Measurements from ENCODE around the gene OVCA2.

OVCA2 gene

GRCh38 chr17:2042390-2042847 lies 597 bp downstream of the OVCA2 start:
- H3K4me3 ChIP-seq (ENCODE audit: low read depth, low read length): peak overlapping the region; percentile 80
- peak; percentile 46 for DNase-seq (ENCODE audit: low read depth, low spot score)
- TF ChIP-seq CTCF (IDR thresholded peaks at IDR 0.05; ENCODE audit: low read depth, low read length): peak; percentile 58
- in situ Hi-C loops (cut with HindIII; ENCODE audit: low sequenced_read_pairs): loop anchor here (25.0 kb wide), 1 partner anchor 130 kb away; no protein-coding TSS in a partner anchor

GRCh38 chr17:2042933-2043332 lies 1.1 kb downstream of the OVCA2 start:
- in situ Hi-C loops (cut with HindIII; ENCODE audit: low sequenced_read_pairs): loop anchor here (25.0 kb wide), 1 partner anchor 131 kb away; no protein-coding TSS in a partner anchor
- H3K4me3 ChIP-seq (ENCODE audit: low read depth, low read length): peak overlapping the region; percentile 80
- no peak for TF ChIP-seq CTCF (IDR thresholded peaks at IDR 0.05; ENCODE audit: low read depth, low read length)
- no peak for DNase-seq (ENCODE audit: low read depth, low spot score)

- peak; percentile 44 for DNase-seq (ENCODE audit: low read depth, low spot score)
- in situ Hi-C loops (cut with HindIII; ENCODE audit: low sequenced_read_pairs): loop anchor here (25.0 kb wide), 1 partner anchor 131 kb away; no protein-coding TSS in a partner anchor
- TF ChIP-seq CTCF (IDR thresholded peaks at IDR 0.05; ENCODE audit: low read depth, low read length): no peak
- H3K4me3 ChIP-seq (ENCODE audit: low read depth, low read length): no peak overlapping the region
These were observed 2.0 kb downstream of the OVCA2 start for GRCh38 chr17:2043785-2044184.

GRCh38 chr17:2044263-2044894 lies 2.6 kb downstream of the OVCA2 start:
- TF ChIP-seq CTCF (IDR thresholded peaks at IDR 0.05; ENCODE audit: low read depth, low read length): no peak
- DNase-seq (ENCODE audit: low read depth, low spot score): no peak
- H3K4me3 ChIP-seq (ENCODE audit: low read depth, low read length): no peak overlapping the region
- in situ Hi-C loops (cut with HindIII; ENCODE audit: low sequenced_read_pairs): loop anchor here (25.0 kb wide), 1 partner anchor 132 kb away; no protein-coding TSS in a partner anchor

GRCh38 chr17:2047590-2047989 lies 5.8 kb downstream of the OVCA2 start:
- no peak for DNase-seq (ENCODE audit: low read depth, low spot score)
- no peak overlapping the region for H3K4me3 ChIP-seq (ENCODE audit: low read depth, low read length)
- in situ Hi-C loops (cut with HindIII; ENCODE audit: low sequenced_read_pairs): loop anchor here (25.0 kb wide), 1 partner anchor 135 kb away; no protein-coding TSS in a partner anchor
- no peak for TF ChIP-seq CTCF (IDR thresholded peaks at IDR 0.05; ENCODE audit: low read depth, low read length)

GRCh38 chr17:2048805-2049204 lies 7.0 kb downstream of the OVCA2 start:
- in situ Hi-C loops (cut with HindIII; ENCODE audit: low sequenced_read_pairs): loop anchor here (25.0 kb wide), 1 partner anchor 137 kb away; no protein-coding TSS in a partner anchor
- DNase-seq (ENCODE audit: low read depth, low spot score): no peak
- TF ChIP-seq CTCF (IDR thresholded peaks at IDR 0.05; ENCODE audit: low read depth, low read length): no peak
- H3K4me3 ChIP-seq (ENCODE audit: low read depth, low read length): peak overlapping the region; percentile 63

Data from astrocyte of the spinal cord (primary cell).